HG03469 (cell line): Measurements from ENCODE around the gene TSHZ2.
"Not testable (repeated sequence)": the region's sequence is repeated elsewhere in the genome, so short reads cannot be mapped to it uniquely, and the experiment has no call there.

Experiments
- ATAC-seq: cut with Tn5 transposase; IDR thresholded peaks from one replicate; pipeline ENCODE4 v1.9.1; 2021; ENCODE audit warnings: mild to moderate bottlenecking, moderate library complexity, moderate number of reproducible peaks; ENCODE audit not compliant: unreplicated experiment

The TSHZ2 gene

DNA sequence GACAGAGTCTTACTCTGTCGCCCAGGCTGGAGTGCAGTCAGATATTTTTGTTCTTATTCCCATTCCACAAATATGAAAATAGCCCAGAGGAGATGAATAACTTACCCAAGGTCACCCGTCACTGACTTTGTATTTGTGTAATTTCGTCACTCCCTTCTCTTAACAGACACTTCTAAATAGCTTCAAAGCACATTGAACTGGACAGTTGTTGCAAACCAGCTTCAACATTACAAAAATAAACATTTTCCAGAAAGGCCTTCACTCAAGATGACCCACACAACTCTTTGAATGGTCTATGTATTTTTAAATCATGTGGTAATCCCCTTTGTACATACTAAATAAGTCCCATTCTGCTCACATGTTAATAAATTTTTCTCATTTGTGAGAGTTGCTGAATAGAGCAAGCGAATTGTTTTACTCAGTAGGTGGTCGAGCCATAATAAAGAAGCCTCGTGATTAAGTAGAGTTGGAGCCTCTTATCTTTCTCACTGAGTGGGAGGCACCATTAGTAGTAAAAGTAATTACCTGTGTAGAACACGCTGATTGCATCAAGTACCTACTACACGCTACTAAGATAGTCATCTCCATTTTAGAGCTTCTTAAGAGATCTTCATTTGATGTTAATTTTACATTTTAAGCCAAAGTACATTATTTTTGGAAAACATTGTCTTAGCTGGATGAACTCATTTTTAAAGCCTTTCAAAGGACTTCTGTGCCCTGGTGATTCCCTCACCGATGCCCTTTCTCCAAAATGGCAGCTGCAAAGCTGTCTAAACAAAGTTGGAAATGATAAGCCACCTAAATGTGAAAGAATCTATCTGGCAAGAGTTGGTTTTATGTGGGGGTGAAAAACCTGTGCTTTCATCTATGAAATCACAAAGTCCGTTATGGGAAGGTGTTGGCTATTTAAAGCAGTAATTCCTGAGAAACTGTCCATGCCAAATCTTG, 110.0 kb downstream of the TSHZ2 start:
- ATAC-seq, result no peak

DNA sequence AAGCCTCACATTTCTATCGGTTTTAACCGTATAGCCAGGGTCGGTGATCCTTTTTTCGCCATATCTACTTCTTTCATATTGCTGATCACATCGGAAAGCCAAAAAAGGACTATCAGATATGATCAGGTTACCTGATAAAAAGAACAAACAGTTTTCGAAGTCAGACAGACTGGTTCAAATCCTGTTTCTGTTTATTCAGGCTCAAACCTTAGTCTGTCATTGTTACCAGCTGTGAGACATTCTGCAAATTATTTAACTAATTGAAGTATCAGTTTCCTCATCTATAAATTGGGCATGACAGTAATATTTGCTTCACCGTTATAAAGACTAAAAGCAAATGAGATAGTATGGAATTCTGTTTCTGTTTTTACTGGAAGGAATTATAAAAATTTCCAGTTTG, 111.3 kb downstream of the TSHZ2 start:
- no peak for ATAC-seq

DNA sequence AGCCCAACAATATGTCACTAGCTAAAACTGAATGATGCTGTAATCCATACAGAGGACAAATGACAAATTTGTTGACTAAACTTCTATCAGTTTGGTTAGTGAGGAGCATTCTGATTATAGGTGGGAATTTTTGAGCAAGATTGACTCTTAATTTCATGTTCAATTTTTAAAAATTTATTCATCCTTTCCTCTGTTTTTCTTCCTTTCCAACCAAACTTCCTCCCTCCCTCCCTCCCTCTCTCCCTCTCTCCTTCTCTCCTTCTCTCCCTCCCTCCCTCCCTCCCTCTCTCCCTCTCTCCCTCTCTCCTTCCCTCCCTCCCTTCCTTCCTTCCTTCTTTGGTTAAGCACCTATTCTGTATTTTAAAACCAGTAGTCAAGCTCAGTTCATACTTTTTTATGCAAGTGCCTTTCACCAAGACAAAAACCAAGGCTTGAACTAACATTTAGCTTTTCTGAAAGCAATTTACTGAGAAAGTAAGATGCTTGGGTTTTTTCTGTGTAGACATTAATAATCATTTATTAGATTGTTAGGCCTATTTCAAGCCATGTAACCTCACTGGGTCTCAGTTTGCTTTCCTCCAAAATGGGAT, 112.3 kb downstream of the TSHZ2 start:
- no peak for ATAC-seq

DNA sequence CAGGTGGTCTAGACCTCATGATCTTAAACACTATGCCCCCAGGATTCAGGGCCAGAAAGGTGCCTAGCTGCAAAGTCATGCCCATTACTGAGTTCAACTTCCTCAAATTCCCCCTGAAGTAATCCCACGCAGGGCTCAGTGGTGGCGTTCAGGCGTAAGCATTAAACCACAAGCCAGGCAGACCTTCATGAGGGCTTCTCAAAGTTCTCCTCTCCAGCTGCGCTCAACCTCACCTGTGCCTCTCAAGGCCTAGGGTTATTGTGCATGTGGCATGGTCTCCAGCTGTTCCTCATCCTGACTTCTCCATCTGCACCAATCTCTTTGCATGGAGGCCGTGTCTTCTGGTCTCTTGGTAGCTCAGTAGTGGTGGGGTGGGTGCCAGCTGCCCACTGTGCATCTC, 113.6 kb downstream of the TSHZ2 start:
- ATAC-seq, result no peak

DNA sequence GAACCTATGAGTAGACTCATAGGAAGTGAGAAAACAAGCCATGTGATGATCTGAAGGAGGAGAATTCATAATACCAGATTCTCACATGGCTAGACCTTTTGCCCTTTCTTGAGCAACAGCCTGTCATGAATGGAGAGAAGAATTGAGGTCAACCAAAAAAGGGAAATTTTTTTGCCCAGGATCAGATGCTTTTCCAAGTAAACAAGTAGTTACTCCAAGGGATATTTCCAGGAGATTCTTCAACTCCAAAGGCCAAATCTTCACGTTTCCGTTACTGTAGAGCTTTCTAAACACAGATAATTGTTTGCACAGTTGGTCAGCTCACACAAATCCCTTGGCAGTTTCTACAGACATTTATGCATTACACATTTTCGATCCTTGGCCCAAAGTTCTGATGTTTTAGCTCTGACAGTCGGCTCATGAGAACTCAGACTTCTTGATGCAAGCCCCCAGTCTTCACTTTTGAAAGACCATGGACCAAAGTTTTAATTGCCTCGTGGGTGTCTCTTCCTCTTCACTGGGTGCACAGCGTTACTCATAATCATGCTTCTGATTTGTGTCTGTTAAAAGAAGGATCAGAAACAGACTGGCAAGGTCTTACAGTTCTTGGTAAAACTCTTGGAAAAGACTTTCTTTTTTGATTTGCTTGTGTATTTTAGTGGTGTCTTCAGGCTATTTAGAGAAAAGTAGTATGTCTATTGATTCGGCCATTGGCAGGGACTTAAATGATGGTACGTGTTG, 115.0 kb downstream of the TSHZ2 start:
- ATAC-seq, result no peak

DNA sequence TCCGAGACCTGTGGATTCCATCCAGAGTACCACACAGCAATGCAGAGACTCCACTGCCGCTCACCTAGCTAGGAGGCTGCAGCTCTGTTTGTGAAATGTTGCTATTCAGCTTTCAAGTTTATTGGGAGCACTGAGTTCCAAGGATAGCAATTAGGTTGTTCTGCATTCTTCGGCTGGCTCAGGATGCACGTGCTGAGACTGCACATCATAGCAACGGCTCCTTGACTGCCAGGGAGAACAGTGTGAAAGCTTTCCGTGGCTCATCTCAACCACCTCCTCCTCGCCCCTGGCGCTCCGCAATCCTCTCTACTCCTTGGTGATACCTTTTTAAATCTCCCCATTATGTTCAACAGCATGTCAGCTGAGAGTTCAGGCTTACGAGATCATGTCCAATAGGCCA, 116.6 kb downstream of the TSHZ2 start:
- no peak for ATAC-seq

DNA sequence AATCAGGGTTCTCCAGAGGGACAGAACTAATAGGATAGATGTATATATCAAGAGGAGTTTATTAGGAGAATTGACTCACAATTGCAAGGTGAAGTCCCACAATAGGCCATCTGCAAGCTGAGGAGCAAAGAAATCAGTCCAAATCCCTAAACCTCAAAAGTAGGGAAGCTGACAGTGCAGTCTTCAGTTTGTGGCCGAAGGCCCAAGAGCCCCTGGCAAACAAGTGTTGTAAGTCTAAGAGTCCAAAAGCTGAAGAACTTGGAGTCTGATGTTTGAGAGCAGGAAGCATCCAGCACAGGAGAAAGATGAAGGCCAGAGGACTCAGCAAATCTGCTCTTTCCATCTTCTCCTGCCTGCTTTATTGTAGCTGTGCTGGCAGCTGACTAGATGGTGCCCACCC, 117.7 kb downstream of the TSHZ2 start:
- ATAC-seq, result not testable (repeated sequence)

DNA sequence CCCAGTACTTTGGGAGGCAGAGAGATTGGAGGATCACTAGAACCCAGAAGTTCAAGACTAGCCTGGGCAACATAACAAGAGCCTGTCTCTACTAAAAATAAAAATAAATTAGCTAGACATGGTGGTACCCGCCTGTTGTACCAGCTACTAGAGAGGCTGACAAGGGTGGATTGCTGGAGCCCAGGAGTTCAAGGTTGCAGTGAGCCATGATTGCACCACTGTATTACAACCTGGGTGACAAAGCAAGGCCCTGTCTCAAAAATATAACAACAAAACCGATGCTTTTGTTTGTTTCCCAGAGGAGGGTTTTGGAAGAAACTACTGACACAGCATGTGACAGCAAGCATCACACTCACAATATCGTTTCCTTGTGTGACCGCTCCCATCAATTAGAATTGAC, 119.6 kb downstream of the TSHZ2 start:
- ATAC-seq, result no peak

DNA sequence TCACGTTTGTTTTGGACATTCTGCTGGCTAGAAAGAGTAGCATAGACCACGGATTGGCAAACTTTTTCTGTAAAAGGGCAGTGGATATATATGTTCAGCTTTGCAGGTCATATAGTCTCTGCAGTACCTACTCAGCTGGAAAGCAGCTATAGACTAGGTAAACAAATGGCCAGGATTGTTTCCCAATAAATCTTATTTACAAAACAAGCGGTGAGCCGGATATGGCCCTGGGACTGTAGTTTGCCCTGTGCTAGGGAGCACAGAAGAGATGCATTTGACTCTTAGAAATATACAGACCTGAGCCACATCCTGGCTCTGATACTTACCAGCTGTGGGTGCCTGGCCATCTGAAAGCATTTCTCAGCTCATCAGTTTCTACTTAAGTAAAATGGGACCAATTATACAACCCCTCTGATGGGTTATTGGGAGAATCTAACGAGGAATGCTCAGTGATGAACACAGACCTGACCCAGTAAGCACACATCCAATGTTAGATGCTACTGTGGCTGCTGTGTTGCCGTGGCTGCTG, 120.7 kb downstream of the TSHZ2 start:
- ATAC-seq, result no peak

DNA sequence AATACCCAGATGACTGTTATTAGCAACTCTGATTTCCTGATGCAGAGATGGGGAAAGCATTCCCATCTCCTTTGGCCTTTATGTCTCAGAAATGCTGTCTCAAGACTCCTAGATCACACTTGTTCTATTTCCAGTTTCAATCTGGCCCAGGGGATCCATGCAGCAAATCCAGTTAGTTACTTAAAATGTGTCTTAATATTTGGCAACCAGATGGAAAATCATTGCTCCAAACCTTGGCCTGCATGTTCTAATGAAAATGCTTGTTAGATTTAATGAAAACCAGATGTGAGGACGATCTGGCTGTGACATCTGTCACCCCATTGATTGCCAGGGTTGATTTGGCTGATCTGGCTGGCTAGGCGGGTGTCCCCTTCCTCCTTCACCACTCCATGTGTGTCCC, 125.2 kb downstream of the TSHZ2 start:
- ATAC-seq, result no peak

DNA sequence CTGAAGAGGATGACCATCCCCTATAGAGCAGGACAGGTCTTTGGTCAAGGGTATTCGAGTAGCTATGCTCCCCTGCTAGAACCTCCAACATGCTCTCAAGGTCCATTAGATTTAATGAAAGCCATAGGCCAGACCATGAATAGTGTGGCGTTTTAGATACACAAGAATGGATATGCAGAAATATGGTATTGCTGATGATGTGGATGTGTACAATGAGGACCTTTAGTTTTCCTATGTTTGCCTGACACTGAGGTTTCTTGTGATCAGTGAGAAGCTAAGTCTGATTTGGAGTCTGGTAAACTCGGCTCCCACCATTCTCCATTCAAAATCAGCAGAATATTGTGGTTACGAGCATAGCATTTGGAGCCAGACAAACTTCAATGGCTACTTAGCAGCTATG, 125.6 kb downstream of the TSHZ2 start:
- ATAC-seq, result no peak

DNA sequence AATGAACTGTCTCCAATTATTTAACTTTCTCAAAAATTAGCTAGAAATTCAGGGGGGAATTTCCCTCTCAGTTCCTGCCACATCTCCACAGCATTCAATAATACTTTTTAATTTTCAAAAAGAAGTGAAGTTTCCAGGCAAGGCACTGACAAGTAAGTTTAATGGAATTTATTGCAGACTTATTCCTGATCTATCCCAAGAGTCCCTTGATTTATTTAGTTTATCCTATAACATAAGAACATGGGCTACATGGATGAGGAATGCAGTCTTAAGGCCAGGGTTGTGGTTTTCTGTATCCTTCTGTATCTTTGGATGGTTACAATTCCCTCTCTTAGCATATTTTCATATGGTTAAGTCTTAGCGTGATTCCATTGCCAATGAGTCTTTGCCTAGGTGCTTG, 126.5 kb downstream of the TSHZ2 start:
- ATAC-seq, result no peak

DNA sequence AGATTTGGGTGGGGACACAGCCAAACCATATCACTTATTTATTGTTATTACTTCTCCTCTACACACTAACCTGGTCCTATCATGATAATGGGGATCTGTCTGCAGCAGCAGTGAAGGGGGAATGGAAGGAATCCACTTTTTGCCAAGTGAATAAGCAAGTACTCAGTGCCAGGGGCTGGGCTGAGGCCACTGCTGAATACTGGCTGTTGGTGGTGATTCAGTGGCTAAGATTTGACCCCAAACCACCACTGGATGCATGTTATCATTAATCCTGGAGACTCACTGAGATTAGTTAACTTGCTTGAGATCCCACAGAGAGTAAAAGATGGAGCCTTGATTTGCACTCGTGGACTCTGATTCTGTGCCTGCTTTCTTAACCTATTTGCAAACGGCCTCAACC, 127.7 kb downstream of the TSHZ2 start:
- no peak for ATAC-seq

DNA sequence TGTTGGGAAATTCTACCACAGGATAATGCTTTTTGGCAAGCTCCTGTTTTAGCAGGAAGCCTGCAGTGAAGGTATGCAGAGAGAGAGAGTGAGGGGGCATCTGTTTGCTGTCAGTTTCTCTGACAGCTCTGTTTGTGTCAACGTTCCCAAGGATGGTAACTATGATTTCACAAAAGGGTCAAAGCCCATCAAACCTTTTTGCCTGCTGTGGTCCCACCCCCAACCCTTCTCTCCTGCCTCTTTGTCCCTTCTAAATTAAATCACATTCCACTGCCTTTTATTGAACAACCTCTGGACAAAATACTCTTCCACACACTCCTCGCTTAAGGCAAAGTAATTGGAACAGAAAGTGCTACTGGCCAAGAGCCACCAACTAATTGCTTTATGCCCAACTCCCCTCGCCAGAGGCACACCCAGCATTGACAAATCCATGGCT, 128.3 kb downstream of the TSHZ2 start:
- ATAC-seq, result no peak

DNA sequence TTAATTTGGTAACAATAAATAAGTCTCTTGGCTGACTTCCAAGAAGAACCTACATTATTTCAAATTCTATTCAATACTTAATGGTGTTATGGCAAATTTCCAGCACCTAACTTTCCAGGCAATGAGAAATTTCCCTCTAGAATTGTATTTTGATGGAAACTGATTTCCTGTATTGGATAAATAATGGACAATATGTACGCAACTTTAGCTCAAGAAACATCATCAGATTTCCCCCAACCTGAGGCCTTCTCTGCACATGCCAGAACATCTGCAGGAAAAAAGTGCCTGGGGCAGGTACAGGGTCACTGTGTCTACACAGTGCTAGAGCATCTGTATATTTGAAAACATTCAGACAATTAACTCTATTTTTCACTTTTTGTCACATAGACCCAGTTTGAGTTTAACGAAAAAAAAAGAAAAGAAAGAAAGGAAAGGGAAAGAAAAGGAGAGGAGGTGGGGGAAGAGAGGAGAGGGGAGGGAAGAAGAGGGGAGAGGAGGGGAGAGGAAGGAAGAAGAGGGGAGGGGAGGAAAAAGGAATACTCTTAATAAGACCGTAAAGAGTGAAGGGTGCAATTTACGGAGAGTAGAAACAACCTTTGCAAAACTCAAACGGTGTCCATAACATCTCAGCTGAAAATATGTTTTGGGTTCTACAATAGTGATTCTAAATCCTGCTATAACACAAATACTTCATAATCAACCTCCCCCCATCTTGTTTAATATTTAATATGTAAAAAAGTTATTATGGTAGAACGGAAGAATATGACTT, 130.0 kb downstream of the TSHZ2 start:
- no peak for ATAC-seq

DNA sequence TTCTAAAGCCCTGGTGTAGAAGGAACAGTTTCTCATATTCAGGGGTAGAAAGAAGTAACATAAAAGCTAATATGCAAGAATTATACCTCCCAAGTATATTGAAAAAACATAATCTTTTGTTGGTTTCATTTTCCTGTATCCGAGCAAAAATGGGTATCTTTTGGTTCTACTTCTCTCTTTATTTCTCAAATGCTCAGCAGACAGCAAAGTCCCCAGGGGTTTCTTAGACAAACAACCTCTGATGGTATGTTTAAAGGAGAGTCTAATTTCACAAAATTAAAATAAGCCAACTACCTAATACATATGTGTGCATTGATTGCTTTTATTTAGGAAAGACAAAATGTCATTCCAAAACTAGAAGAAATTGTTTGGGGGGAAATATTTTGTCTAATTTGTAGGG, 131.0 kb downstream of the TSHZ2 start:
- ATAC-seq, result no peak

DNA sequence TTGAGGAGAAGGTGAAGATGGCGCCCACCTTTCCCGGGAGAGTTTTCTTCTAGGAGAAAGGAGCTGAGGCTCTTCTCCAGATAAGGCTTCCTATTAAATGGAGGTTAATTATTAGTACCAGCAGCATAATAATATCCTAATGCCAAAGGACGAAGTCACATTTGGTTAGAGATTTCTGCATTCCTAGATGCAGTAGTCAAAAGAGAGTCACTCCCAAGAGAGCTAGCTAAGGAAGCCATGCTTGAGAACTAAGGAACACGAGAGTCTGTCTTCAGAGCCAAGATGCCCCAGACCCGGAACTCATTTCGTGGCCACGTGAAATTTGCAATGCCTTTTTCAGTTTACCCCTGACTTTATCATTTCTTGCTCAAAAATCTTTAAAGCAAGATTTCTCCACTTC, 132.7 kb downstream of the TSHZ2 start:
- ATAC-seq, result no peak

DNA sequence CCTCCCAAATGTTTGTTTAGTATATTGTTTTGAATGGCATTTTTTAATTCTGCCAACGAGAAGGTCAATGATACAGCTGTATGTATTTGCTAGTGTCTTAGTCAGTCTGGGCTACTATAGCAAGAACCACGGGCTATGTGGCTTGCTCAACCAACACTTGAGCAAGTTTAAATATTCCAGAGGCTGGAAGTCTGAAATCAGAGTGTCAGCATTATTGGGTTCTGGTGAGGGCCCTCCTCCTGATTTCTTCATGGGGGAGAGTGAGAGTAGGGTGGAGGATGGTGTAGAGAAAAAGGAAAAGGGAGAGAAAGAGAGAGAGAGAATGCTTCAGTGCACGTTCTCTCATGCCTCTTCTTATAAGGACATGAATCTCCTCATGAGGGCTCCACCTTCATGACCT, 144.6 kb downstream of the TSHZ2 start:
- no peak for ATAC-seq

DNA sequence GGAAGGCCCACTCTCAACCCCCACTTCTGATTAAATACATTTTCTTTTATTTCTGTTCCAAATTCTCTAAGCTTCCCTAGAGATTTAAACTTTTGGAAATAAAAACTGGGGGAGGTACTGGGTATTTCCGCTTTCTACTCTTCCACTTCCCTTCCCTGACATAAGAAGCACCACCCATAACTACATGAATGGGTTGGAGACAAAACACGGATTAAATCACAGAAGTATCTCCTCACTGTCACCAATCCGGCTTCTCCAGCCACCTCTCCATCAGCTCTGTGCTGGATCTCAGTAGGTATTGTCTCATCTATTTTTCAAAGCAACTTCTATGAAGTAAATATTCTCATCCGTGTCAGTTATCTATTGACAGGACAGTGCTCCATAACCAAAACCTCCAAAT, 150.7 kb downstream of the TSHZ2 start:
- ATAC-seq, result no peak

DNA sequence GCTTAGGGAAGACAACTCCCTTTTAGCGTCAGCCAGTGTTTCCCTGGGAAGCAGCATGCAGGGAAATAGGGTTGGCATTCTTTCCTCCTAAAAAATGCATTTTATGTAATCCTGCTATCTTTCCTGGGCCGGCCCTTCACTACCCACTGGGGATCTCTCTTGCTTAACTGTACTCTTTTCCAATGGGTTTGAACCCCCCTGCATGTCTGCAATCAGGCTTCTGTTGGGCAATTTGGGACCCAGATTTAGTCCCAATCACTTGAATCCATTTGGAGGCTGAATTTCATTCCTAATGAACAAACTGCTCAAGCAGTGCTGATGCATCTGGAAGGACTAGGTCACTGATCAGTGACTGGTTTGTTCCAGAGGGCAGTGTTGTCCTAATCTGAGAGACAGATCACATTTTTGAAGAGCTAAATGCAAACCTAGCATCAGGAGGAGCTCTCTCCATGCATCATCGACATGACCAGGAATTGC, 152.0 kb downstream of the TSHZ2 start:
- no peak for ATAC-seq

DNA sequence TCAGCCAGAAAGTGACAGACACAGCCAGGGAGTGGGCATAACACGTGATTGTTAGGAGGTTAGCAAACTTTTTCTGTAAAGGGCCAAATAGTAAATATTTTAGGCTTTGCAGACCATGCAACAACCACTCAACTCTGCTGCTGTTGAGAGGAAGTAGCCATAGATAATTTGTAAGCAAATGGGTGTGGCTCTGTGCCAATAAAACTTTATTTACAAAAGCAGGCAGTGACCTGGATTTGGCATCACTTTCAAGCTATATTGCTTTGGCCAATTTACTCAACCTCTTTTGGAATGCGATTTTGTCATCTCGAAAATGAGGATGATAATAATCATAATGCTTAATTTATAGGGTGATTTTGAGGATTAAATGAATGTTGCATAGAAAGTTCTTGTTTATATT, 152.6 kb downstream of the TSHZ2 start:
- ATAC-seq, result no peak
